ENCODE data around the gene SLC6A17. TPM values are rescaled to one million over a fixed set of nuclear protein-coding genes. Genes with fewer than 3 reads are reported as not detected.
A peak's percentile ranks its signal among the peaks of the same experiment; 100 is the strongest.

The SLC6A17 gene
- total RNA-seq, 1 donor from 2014 or later = 1.7 TPM

- no peaks in the 10 kb centered on the region for H3K27me3 ChIP-seq
- intact Hi-C loops (cut with DNase I) = no loop called here
- H3K4me1 ChIP-seq = no peaks in the 10 kb centered on the region
- no peak overlapping the region for H3K27ac ChIP-seq
- H3K36me3 ChIP-seq = no peaks in the 10 kb centered on the region
- no peak overlapping the region for H3K4me3 ChIP-seq
- TF ChIP-seq POLR2AphosphoS5 (IDR thresholded peaks at IDR 0.05; ENCODE audit: insufficient read depth in 1 of 2, low read depth in 1 of 2) (no peak), CTCF (IDR thresholded peaks at IDR 0.05) (no peak), POLR2A (IDR thresholded peaks at IDR 0.05) (no peak)
- H3K9me3 ChIP-seq = no peaks in the 10 kb centered on the region
- no peak for DNase-seq (ENCODE audit: extremely low spot score in 2 of 2)
Observed at GRCh38 chr1:110144366-110144765, 5.9 kb upstream of the SLC6A17 start.

- no peak overlapping the region for H3K27ac ChIP-seq
- DNase-seq (ENCODE audit: extremely low spot score in 2 of 2) = no peak
- no peaks in the 10 kb centered on the region for H3K9me3 ChIP-seq
- peaks cover 11% of the 10 kb centered on the region for H3K4me1 ChIP-seq
- no peaks in the 10 kb centered on the region for H3K36me3 ChIP-seq
- TF ChIP-seq POLR2AphosphoS5 (IDR thresholded peaks at IDR 0.05; ENCODE audit: insufficient read depth in 1 of 2, low read depth in 1 of 2) (no peak), CTCF (IDR thresholded peaks at IDR 0.05) (no peak), POLR2A (IDR thresholded peaks at IDR 0.05) (no peak)
- intact Hi-C loops (cut with DNase I) = no loop called here
- H3K27me3 ChIP-seq = peaks cover 3% of the 10 kb centered on the region
- H3K4me3 ChIP-seq = no peak overlapping the region
Observed at GRCh38 chr1:110148961-110149360, 1.3 kb upstream of the SLC6A17 start.

GRCh38 chr1:110151175-110151669, 928 bp downstream of the SLC6A17 start:
- Histone ChIP-seq H3K27me3 (peaks cover 3% of the 10 kb centered on the region), H3K36me3 (no peaks in the 10 kb centered on the region), H3K4me1 (peaks cover 11% of the 10 kb centered on the region), H3K9me3 (no peaks in the 10 kb centered on the region), H3K4me3 (peak overlapping the region in 1 of 2 donors; percentile 1), H3K27ac (no peak overlapping the region)
- DNase-seq (ENCODE audit: extremely low spot score in 2 of 2) = no peak
- TF ChIP-seq POLR2A (IDR thresholded peaks at IDR 0.05) = no peak
- no peak for TF ChIP-seq CTCF (IDR thresholded peaks at IDR 0.05)
- TF ChIP-seq POLR2AphosphoS5 (IDR thresholded peaks at IDR 0.05; ENCODE audit: insufficient read depth in 1 of 2, low read depth in 1 of 2) = no peak
- intact Hi-C loops (cut with DNase I) = loop anchor here (5.0 kb wide), 1 partner anchor 1281 kb away; no protein-coding TSS in a partner anchor

GRCh38 chr1:110152133-110152785, 2.0 kb downstream of the SLC6A17 start:
- intact Hi-C loops (cut with DNase I) = loop anchor here (5.0 kb wide), 1 partner anchor 1280 kb away; no protein-coding TSS in a partner anchor
- Histone ChIP-seq H3K4me1 (peaks cover 11% of the 10 kb centered on the region), H3K4me3 (no peak overlapping the region), H3K9me3 (no peaks in the 10 kb centered on the region), H3K36me3 (no peaks in the 10 kb centered on the region), H3K27ac (no peak overlapping the region), H3K27me3 (peaks cover 3% of the 10 kb centered on the region)
- no peak for DNase-seq (ENCODE audit: extremely low spot score in 2 of 2)
- TF ChIP-seq CTCF (IDR thresholded peaks at IDR 0.05) = no peak
- no peak for TF ChIP-seq POLR2AphosphoS5 (IDR thresholded peaks at IDR 0.05; ENCODE audit: insufficient read depth in 1 of 2, low read depth in 1 of 2)
- TF ChIP-seq POLR2A (IDR thresholded peaks at IDR 0.05) = no peak

GRCh38 chr1:110153407-110153950, 3.2 kb downstream of the SLC6A17 start:
- intact Hi-C loops (cut with DNase I) = loop anchor here (5.0 kb wide), 1 partner anchor 1279 kb away; no protein-coding TSS in a partner anchor

More at GRCh38 chr1:110153407-110153950, 3.2 kb downstream of the SLC6A17 start:
- no peak overlapping the region for H3K4me3 ChIP-seq
- no peak overlapping the region for H3K27ac ChIP-seq
- H3K36me3 ChIP-seq = no peaks in the 10 kb centered on the region
- TF ChIP-seq POLR2AphosphoS5 (IDR thresholded peaks at IDR 0.05; ENCODE audit: insufficient read depth in 1 of 2, low read depth in 1 of 2) = no peak
- TF ChIP-seq CTCF (IDR thresholded peaks at IDR 0.05) = no peak
- TF ChIP-seq POLR2A (IDR thresholded peaks at IDR 0.05) = no peak
- H3K4me1 ChIP-seq = peaks cover 11% of the 10 kb centered on the region
- no peak for DNase-seq (ENCODE audit: extremely low spot score in 2 of 2)
- no peaks in the 10 kb centered on the region for H3K9me3 ChIP-seq
- peaks cover 3% of the 10 kb centered on the region for H3K27me3 ChIP-seq
